Activated T-cell treated with anti-CD3 and anti-CD28 coated beads, Interleukin-2, amount 50 U/mL, for 48 hours (primary cell): ENCODE results near the gene PPIB.

Experiments used
- DNase-seq, 2 experiments: peaks; one replicate each; pipeline ENCODE4 v3.0.0-alpha.2; 2020

The PPIB gene

GRCh38 chr15:64157599-64158125, 5.2 kb downstream of the PPIB start:
- no peak for DNase-seq

GRCh38 chr15:64156652-64157331, 6.0 kb downstream of the PPIB start:
- no peak for DNase-seq

DNA sequence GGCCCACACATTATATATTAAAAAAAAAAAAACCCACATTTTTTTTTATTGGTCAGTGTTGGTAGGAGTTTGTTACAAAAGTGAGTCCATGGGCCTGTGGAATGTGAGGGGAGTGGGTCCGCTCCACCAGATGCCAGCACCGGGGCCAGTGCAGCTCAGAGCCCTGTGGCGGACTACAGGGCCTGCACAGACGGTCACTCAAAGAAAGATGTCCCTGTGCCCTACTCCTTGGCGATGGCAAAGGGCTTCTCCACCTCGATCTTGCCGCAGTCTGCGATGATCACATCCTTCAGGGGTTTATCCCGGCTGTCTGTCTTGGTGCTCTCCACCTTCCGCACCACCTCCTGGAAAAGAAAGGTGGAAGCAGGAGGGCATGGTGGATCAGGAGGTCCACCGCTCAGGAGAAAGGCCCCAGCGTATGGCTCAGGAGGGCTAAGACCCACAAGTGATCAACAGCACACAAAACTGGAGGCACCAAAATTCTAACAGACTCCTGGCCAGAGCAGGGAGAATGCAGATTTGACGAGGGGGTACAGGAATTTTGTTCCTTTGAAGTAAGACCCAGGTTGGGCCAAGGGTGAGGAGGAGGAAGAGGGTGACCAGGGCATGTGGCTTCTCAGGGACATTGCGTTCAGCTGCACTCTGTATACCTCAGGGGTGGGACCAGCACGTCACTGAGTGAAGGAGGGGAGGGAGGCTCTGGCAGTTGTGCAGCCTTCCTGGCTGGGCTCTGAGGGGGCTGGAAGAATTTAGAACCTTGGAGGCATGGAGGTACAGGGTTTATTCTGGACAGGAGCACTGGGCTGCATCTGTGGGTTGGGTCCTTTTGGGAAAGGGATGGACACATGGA, 6.8 kb downstream of the PPIB start:
- no peak for DNase-seq

DNA sequence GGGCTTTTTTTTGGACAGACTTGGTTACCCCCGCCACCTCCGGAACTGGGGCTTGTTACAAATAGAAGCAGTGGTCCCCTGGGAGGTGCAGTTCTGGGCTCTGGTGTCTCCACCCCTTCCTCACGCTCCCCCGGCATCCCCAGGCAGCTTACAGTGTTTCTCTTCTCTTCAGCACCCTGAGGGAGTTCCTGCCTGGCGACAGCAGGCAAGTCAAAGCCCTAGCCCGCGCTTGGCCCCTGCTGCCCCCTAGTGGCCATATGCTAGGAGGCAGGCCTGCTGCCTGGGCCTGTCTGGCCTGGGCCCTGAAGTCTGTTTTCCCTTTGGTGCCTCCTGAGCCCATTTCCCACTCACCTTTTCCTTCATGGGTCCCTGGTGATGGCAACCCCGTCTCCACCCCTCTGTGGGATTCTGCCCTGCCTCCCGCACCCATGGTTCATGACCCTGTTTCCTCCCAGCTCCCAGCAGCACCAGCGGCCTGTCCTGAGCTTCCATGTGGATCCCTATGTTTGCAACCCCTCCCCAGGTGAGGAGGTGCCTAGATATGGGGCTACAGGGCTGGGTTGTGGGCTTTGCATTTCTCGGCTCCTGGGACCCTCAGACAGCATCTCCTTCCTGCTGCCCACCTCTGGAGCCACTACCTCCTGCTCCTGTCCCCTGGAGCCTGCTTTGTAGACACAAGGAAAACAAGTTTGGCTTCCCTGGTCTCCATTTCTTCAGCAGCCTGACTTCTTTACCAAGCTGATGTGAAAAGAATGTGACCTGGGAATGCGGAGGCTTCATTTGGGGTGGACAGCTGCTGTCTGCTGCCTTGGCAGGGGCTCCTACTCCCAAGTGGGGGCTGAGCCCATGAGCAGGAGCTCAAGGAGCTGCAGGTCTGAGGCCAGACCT, 9.1 kb downstream of the PPIB start:
- peak; percentile 95 to 96 for DNase-seq

DNA sequence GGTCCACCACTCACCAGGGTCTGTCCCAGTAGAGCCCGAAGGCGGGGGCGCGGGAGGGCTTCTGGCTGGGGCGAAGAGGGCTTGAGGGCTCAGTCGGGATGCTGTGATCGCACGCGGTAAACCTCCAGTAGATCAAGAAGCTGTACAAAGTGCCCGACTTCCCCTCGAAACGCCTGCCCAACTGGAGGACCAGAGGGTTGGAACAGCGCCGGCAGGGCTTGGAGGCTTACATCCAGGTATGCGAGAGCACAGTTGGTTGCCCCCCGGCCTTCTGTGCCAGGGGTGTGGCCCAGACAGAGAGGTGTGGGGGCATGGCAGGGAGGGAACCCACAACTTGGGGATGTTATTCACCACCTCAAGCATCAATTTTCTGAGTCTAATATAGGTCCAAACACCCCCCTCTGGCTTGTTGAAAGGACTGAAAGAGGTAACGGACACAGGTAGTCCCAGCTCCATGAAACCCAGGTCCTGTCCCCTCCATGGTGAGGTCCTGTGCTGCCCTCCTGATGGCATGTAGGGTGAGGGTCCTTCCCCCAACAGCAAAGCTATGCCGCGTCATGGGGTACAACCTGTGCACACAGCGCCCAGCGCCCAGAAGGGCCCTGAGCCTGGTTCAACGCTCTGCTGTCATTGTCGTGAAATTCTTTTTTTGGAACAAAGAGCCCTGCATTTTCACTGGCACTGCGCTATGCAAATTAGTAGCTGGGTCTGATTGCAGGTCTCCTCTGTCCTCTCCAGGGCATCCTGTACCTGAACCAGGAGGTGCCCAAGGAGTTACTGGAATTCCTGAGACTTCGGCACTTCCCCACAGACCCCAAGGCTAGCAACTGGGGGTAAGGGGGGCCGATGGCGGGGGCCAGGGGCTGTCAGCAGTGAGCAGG, 10.1 kb downstream of the PPIB start:
- DNase-seq: peak; percentile 44 to 49

GRCh38 chr15:64151727-64152506, 10.9 kb downstream of the PPIB start, which contains the start of gene SNX22:
Gene SNX22, plus strand, starts transcription at chr15:64151731. Its CDS starts 45 bp downstream, at chr15:64151776.
- no peak for DNase-seq

DNA sequence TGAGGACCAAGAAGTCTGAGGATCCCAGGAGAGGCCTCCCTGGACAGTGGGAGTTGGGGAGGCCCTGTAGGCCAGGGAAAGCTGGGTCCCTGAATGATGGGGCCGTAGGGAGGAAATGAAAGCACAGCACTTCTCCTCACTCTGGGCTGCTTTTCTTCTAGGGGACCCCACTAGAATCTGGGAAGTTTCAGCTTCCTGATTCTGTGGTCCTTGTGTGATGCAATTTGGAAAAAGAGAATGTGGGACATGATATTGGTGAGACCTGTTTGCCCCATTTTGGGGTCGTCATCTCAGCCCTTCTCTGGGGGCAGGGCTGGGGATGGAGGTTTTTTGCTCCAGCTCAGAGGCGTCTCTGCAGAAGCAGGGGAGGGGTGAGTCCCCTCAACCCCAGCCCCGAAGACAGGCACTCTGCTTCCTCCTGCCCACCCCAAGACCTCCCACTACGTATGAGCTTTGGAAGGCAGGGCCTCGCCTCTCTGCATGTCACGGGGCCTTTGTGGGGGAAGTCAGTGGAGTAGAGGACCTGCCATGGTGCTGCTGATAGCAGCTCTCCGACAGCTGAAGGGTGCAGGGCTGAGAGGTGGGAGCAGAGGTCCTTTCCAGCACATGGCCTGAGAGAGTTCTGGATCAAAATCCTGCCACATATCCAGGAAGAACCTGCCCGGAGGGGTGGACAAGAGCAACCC, 12.8 kb downstream of the PPIB start:
- DNase-seq: no peak

GRCh38 chr15:64149424-64149823, 13.4 kb downstream of the PPIB start:
- DNase-seq: peak in 1 of 2 experiments; percentile 46

DNA sequence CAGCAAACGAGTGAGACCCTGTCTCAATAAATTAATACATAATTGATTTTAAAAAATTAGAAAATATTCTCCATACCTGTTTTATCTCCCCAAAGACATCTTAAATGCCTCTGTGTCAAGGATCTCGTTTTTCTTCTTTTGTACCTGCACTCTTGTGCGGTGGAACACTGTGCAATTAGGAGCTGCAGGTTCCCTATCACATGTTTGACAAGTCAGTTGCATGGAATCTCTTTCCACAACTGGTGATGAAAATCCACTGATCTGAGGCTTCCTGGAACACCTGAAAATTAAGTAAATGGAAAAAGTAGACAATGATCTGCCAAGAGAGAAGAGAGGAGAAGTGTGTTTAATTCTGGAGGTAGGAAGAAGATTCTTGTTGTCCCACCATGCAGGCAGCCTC, 14.2 kb downstream of the PPIB start:
- DNase-seq: no peak

DNA sequence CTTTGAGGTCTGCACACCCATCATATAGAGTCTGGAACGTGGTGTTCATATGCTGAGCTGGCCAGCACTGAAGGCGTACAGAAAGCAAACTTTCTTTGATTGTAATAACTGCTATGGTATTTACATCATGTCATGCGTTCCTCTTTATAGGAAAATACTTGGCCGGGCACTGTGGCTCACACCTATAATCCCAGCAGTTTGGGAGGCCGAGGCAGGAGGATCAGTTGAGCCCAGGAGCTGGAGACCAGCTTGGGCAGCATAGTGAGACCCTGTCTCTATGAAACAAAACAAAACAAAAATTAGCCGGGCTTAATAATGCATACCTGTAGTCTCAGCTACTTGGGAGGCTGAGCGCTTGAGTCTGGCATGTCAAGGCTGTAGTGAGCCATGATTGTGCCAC, 14.7 kb downstream of the PPIB start:
- no peak for DNase-seq

GRCh38 chr15:64146885-64147681, 15.7 kb downstream of the PPIB start:
- no peak for DNase-seq

- no peak for DNase-seq
Measured at GRCh38 chr15:64146520-64146884, 16.3 kb downstream of the PPIB start.

GRCh38 chr15:64146041-64146440, 16.8 kb downstream of the PPIB start:
- DNase-seq: no peak

GRCh38 chr15:64144565-64145281, 18.1 kb downstream of the PPIB start:
- DNase-seq: no peak

GRCh38 chr15:64144192-64144564, 18.6 kb downstream of the PPIB start:
- DNase-seq: no peak

- DNase-seq: no peak
Measured at GRCh38 chr15:64143276-64143675, 19.5 kb downstream of the PPIB start.

GRCh38 chr15:64141798-64142512, 20.9 kb downstream of the PPIB start:
- no peak for DNase-seq

GRCh38 chr15:64138331-64138941, 24.4 kb downstream of the PPIB start:
- no peak for DNase-seq
